ENCODE results near the gene JPH3.
"Not testable (repeated sequence)": the region's sequence is repeated elsewhere in the genome, so short reads cannot be mapped to it uniquely, and the experiment has no call there.

JPH3 gene

GRCh38 chr16:87698676-87699199 is 96.4 kb downstream of the JPH3 start:
- DNase-seq, result no peak

GRCh38 chr16:87700406-87701077 is 98.2 kb downstream of the JPH3 start:
- DNase-seq, result no peak

GRCh38 chr16:87701078-87701460 is 98.8 kb downstream of the JPH3 start:
- DNase-seq, result no peak

- DNase-seq, result no peak
Observed at GRCh38 chr16:87701505-87701921, 99.2 kb downstream of the JPH3 start.

- DNase-seq, result peak; percentile 41 to 45
Observed at GRCh38 chr16:87702325-87702811, 100.1 kb downstream of the JPH3 start.

- DNase-seq, result no peak
Observed at GRCh38 chr16:87703071-87703470, 100.8 kb downstream of the JPH3 start.

- no peak for DNase-seq
Observed at GRCh38 chr16:87703835-87704375, 101.6 kb downstream of the JPH3 start.

GRCh38 chr16:87704754-87705353 is 102.5 kb downstream of the JPH3 start:
- DNase-seq, result no peak

- no peak for DNase-seq
Observed at GRCh38 chr16:87705771-87706277, 103.5 kb downstream of the JPH3 start.

- DNase-seq, result no peak
Observed at GRCh38 chr16:87706278-87707000, 104.1 kb downstream of the JPH3 start.

- no peak for DNase-seq
Observed at GRCh38 chr16:87707097-87707496, 104.8 kb downstream of the JPH3 start.

- DNase-seq, result no peak
Observed at GRCh38 chr16:87707714-87708580, 105.6 kb downstream of the JPH3 start.

GRCh38 chr16:87708881-87709638 is 106.8 kb downstream of the JPH3 start:
- DNase-seq, result no peak

- no peak for DNase-seq
Observed at GRCh38 chr16:87709677-87710076, 107.4 kb downstream of the JPH3 start.

- no peak for DNase-seq
Observed at GRCh38 chr16:87710887-87711286, 108.6 kb downstream of the JPH3 start.

- DNase-seq, result no peak
Observed at GRCh38 chr16:87712184-87712762, 110.0 kb downstream of the JPH3 start.

GRCh38 chr16:87713451-87714229 is 111.3 kb downstream of the JPH3 start:
- DNase-seq, result peak; percentile 21 to 49

- DNase-seq, result no peak
Observed at GRCh38 chr16:87715231-87715630, 112.9 kb downstream of the JPH3 start.

GRCh38 chr16:87715658-87716057 is 113.3 kb downstream of the JPH3 start:
- DNase-seq, result no peak

GRCh38 chr16:87718831-87719230 is 116.5 kb downstream of the JPH3 start:
- DNase-seq, result not testable (repeated sequence)

Measured in stimulated activated CD4-positive, alpha-beta T cell treated with anti-CD3 and anti-CD28 coated beads, Interleukin-2, amount 100 ng/mL, for 48 hours (primary cell).